HG03354 (cell line): ENCODE data around the gene CELF4.

Experiments used
- ATAC-seq: cut with Tn5 transposase; IDR thresholded peaks from one replicate; pipeline ENCODE4 v1.9.1; 2021; ENCODE audit warnings: mild to moderate bottlenecking; ENCODE audit not compliant: unreplicated experiment, poor library complexity, severe bottlenecking

Gene CELF4

GRCh38 chr18:37315935-37316334, 249.7 kb downstream of the CELF4 start:
- no peak for ATAC-seq

DNA sequence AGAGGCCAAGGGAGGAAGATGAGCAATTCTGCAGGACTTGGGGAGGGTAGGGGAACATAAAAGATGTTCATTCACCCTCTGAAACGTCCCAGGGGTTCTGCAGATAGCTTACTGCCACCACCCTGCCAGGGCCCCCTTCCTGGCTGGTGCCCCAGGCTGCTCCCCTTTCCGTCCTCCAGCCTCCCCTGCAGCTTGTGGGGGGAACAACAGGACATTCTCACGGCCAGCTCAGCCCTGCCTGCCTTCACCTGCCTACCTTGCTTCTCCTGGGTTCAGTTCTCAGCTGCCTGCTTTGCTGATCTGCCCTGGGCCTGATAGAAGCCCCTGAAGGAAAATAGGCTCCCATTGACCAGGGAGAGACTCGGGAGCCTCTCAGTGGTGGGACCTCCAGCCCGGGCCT, 251.1 kb downstream of the CELF4 start:
- ATAC-seq, result no peak

DNA sequence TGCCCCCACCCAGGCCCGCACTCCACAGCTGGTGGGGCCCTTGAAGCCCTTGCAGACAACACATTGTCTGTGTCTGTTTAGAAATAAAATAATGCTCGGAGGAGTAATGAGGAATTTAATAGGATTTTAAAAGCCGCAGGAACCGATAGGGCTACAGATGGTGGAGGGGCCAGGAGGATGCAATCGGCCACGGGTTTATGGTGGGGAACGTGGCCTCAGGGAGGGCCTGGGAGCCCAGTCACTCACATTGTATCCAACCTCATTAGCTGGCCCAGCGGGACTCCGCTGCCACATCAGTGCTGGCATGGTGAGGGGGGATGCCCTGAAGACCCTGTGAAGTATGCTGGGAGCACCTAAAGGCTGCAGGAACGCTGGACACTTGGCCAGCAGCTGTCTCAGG, 252.0 kb downstream of the CELF4 start:
- ATAC-seq, result no peak

- ATAC-seq, result no peak
Observed at GRCh38 chr18:37309861-37310260, 255.7 kb downstream of the CELF4 start.

DNA sequence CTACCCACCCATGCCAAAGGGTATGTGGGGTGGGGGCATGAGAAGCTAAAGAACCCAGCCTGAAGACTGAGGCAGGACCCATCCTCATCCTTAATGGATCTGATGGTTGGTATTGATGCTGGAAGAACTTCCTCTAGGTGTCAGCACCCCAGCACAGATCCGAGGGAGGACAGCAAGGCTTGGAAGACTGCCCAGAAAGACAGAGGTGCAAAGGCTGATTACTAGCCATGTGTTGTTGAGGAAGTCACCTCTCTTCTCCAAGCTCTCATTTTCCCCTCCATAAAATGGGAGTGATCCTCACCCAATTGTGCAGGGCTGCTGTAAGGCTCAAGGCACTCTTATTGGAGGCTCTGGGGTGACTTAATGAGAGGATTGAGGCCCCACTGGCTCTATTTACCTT, 256.5 kb downstream of the CELF4 start:
- no peak for ATAC-seq

- ATAC-seq, result no peak
Observed at GRCh38 chr18:37307181-37307580, 258.4 kb downstream of the CELF4 start.

GRCh38 chr18:37306432-37306831, 259.2 kb downstream of the CELF4 start:
- ATAC-seq, result no peak

GRCh38 chr18:37305066-37305465, 260.5 kb downstream of the CELF4 start:
- ATAC-seq, result no peak

- ATAC-seq, result no peak
Observed at GRCh38 chr18:37304012-37304680, 261.5 kb downstream of the CELF4 start.

DNA sequence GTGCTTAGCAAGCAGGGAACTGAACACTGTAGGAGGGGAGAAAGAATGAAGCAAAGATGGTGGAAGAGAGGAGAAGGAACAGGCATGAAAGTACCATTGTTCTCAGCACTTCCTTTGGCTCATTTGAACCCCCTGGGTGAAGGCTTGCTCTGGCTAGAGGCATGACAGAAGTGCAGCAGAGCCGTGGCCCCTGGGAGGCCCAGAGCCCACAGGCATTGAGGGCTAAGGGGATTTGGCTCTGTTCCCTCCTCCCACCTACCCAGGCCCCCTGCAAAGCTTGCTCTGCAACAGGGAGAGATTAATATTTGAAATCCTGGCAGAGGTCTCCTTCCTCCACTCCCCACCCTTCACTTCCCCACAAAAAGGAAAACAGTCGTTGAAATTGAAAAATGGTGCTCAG, 262.6 kb downstream of the CELF4 start:
- no peak for ATAC-seq

DNA sequence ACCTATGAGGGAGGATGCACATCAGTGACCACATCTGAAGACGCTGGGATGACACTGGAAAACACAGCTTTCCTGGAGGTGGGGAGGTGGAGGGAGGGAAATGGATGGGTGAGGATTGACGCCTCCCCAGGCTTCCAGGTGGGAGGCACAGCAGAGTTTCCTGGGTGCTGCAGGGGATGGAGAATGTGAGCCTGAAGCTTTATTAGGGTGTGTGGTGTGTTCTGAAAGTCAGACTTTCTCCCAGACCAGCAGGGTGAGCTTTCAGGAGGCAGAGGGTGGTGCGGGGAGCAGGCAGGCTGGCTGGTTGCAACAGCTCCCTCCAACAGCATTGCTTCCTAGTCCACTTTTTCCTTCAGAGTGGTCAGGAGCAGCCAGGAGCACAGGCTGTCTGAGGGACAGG, 263.1 kb downstream of the CELF4 start:
- no peak for ATAC-seq

DNA sequence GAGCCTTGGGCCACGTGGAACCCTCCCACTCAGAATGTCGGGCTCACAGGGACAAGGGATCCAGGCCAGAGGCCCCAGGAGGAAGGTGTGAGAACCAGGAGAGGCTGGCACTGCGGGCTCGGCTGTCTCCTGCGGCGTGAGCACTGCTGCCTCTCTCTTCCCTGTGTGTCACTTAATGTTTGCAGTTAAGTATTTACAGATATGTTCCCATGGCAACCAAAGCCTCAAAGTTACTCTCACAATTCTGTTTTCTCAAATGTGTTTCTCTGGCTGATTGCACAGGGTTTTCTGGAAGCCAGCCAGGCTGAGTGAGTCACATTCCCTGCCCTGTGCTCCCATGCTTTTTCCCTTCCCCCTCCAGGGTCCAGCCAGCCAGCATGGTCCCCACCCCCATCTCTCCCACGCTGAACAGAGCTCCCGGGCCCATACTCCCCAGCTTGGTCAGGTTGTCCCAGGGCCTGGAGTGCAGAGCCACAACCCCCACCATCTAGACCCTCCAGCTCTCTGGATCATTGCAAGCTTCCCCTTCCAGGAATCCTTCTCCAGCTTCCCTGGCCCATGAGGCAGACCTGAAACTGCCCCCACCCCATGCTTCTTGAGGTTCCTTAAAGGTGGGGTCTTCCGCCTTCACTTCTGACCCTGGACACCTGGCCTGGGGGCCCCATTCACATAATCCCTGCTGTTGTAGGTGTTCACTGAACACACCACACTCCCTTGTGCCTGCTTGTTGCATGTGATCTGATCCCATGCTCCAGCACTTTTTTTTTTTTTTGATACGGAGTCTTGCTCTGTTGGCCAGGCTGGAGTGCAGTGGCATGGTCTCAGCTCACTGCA, 265.9 kb downstream of the CELF4 start:
- ATAC-seq, result peak; percentile 61

- ATAC-seq, result no peak
Observed at GRCh38 chr18:37298816-37299215, 266.8 kb downstream of the CELF4 start.

GRCh38 chr18:37297106-37297505, 268.5 kb downstream of the CELF4 start:
- ATAC-seq, result no peak

DNA sequence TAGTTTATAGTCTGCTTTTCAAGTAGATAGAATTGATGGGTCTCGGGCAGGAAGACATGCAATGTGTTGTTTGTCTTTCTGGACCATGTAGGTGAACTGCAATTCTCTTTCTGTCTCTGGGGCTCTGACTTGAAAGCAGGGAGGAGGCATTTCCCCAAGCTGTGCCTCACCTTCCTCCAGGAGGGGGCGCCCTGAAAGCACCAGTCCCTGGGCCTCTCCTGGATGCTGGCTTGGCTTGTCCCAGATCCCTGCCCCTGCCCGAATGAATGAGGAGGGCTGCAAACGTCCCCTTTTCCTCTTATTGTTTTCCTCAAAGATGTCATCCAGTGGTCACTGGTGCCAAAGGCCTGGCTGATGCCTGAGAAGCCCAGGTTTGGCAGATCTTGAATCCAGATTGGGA, 270.6 kb downstream of the CELF4 start:
- no peak for ATAC-seq

- ATAC-seq, result no peak
Observed at GRCh38 chr18:37293359-37293758, 272.2 kb downstream of the CELF4 start.

DNA sequence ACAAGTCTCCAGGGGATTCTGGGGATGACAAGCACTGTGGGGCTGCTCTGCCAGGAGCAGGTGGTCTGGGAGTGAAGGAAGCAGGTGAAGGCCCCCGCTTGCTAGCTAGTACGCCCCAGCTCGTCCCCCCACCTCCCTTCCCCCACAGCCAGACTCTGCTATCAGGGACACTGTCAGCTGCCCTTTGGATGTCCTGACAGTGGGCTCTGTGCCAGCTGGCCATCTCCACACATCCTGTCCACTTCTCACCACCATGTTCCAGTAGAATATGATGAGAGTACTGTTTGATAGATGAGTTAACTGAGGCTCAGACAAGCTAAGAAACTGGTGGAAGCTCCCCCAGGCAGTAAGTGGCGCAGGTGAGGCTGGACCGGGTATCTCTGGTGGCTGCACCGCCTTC, 276.2 kb downstream of the CELF4 start:
- no peak for ATAC-seq

DNA sequence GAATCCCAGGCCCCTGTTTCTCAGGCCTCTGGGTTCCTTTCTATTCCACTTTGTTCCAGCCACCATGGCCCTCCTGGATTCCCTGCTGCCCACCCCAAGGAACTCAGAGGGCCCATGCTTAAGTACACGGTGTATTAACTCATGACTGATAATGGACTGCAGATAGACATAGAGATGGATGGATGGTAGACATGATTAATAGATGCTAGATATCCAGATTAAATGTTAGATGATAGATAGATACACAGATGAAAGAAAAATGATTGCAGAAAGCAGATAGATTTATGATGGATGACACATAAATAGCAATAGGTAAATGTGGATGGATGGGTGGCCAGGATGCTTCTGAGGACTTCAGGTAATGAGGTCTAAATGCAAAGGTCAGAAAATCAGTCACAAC, 278.0 kb downstream of the CELF4 start:
- ATAC-seq, result no peak

DNA sequence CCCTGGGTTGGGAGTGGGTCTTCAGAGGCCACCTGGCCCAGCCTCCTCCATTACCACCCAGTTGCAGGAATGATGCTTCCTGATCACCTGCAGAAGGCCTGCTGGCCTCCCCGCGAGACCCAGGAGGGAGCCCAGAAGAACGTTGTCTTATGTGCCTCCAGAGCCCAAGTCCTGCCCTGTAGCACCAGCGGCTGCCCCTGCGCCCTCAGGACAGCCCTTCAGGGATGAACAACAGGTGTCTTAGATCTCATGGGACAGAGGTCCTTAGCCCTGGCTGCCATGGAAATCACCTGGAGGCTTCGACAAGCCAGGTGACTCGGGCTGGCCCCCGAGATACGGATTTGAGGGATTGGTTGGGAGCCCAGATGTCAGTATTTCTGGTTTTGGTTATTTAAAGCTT, 278.8 kb downstream of the CELF4 start:
- no peak for ATAC-seq

DNA sequence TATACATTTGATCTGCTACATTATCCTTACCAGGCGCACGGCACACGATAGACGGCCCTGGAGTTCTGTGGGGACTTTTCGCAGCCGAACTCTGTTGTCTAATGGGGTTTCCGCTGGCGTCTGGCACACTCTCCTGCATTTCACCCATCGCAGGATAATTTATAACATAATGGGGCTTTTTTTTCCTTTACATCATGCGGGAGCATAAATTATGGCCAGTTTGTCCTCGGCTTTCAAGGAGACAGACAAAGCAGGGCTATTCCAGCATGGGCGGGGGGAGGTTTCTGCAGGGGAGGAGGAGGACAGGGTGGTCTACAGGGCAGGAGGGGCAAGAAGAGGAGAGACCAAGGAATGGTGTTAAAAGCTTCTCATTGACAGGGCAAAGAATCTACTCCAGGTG, 279.8 kb downstream of the CELF4 start:
- no peak for ATAC-seq

DNA sequence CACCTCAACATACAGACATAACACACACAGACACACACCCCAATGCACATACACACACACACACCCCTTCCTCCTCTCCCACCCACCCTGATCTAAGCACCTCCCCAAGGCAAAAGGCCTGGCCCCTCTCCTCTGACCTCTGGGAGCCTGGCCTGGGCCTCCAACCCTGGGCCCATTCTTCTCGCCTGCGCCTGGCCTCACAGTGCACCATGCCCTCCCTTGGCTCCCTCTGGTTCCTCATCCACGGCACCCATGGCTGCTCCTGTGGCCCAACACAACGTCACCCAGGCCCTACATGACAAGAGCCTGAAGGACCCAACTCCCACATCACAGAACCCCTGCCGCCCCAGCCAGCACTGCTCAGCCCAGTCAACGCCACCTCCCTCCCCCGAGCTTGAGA, 281.3 kb downstream of the CELF4 start:
- no peak for ATAC-seq
